Karpas-422 (cell line): ENCODE measurements around the gene MTHFR. TPM values are rescaled to one million over a fixed set of nuclear protein-coding genes. Genes with fewer than 3 reads are reported as not detected.

Experiments used
- DNase-seq: peaks from one replicate; pipeline ENCODE4 v3.0.0-alpha.2; 2015
- H2AFZ ChIP-seq: fragments of 200-600 bp; sonication (generic); 2 replicates; pipeline ENCODE4 v1.6.1; 2014; ENCODE audit warnings: antibody characterized with exemption, low read length, mixed read lengths
- H3K27ac ChIP-seq: fragments of 200-600 bp; sonication (generic); 2 replicates; pipeline ENCODE4 v1.5.1; 2014; ENCODE audit warnings: mild to moderate bottlenecking, low read length, moderate library complexity
- H3K27me3 ChIP-seq: fragments of 200-600 bp; sonication (generic); 2 replicates; pipeline ENCODE4 v1.6.1; 2014; ENCODE audit warnings: low read length, mixed read lengths
- H3K36me3 ChIP-seq: fragments of 200-600 bp; sonication (generic); 2 replicates; pipeline ENCODE4 v1.6.1; 2014; ENCODE audit warnings: low read length, mixed read lengths; ENCODE audit not compliant: insufficient read depth
- H3K4me1 ChIP-seq: fragments of 200-600 bp; sonication (generic); 2 replicates; pipeline ENCODE4 v1.6.1; 2014; ENCODE audit warnings: mild to moderate bottlenecking, low read length, mixed read lengths
- H3K4me2 ChIP-seq: fragments of 200-600 bp; sonication (generic); 2 replicates; pipeline ENCODE4 v1.6.1; 2014; ENCODE audit warnings: low read length, low read depth, mild to moderate bottlenecking; ENCODE audit not compliant: poor library complexity, severe bottlenecking
- H3K4me3 ChIP-seq: fragments of 200-600 bp; sonication (generic); 2 replicates; pipeline ENCODE4 v1.5.1; 2014; ENCODE audit warnings: mild to moderate bottlenecking, antibody characterized with exemption, low read length, mixed read lengths
- H3K79me2 ChIP-seq: fragments of 200-600 bp; sonication (generic); 2 replicates; pipeline ENCODE4 v1.6.1; 2014; ENCODE audit warnings: mild to moderate bottlenecking, low read length, mixed read lengths
- H3K9ac ChIP-seq: fragments of 200-600 bp; sonication (generic); 2 replicates; pipeline ENCODE4 v1.6.0; 2014; ENCODE audit warnings: low read length
- H3K9me2 ChIP-seq: fragments of 200-600 bp; sonication (generic), shearing (Covaris generic); replicated peaks from 2 replicates; pipeline ENCODE4 v1.6.0; 2014; ENCODE audit warnings: mild to moderate bottlenecking, low read length, moderate library complexity; ENCODE audit not compliant: insufficient read depth
- H3K9me3 ChIP-seq: fragments of 300-700, 200-600 bp; sonication (generic); 2 replicates; pipeline ENCODE4 v1.6.1; 2014; ENCODE audit warnings: low read length, mixed read lengths
- H4K20me1 ChIP-seq: fragments of 200-600 bp; sonication (generic); 2 replicates; pipeline ENCODE4 v1.6.1; 2014; ENCODE audit warnings: mild to moderate bottlenecking, antibody characterized with exemption, low read length, low read depth; ENCODE audit not compliant: insufficient read depth
- total RNA-seq: library from RNA; depleted of rRNA; stranded (reverse); fragments of >200 nt; shearing (Covaris generic); gene quantifications from 2 replicates; pipeline ENCODE4 v1.2.3, GENCODE V29; 2014; ENCODE audit warnings: low replicate concordance

Gene MTHFR
- total RNA-seq, 1 experiment from 2014 or later, result 32.5 TPM

DNA sequence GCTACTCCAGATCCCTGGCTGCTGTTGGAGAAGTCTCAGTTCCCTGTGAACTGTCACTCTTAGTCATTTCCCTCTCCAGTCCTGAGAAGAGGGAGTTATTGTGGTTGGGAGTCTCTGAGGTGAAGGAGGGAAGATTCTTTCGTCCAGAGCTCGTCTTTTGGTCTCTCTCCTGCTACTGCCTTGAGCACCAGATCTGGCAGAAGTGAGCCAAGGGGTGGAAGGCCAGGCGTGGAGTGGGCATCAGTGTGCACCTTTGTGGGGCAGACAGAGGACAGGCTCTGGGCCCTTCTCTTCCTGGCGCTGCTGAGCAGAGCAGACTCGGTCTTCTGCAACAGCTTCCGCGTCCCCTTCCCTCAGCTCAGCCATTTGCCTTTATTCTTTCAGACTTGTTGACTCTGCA, 19.4 kb upstream of the MTHFR start:
- Histone ChIP-seq H2AFZ (no peak overlapping the region), H3K4me1 (no peaks in the 10 kb centered on the region), H4K20me1 (no peaks in the 10 kb centered on the region), H3K4me3 (no peak overlapping the region), H3K27me3 (no peaks in the 10 kb centered on the region), H3K9me2 (no peaks in the 10 kb centered on the region), H3K9me3 (no peaks in the 10 kb centered on the region), H3K4me2 (no peak overlapping the region), H3K36me3 (peaks cover 10% of the 10 kb centered on the region), H3K27ac (no peak overlapping the region), H3K79me2 (no peaks in the 10 kb centered on the region), H3K9ac (no peak overlapping the region)
- DNase-seq, result no peak

DNA sequence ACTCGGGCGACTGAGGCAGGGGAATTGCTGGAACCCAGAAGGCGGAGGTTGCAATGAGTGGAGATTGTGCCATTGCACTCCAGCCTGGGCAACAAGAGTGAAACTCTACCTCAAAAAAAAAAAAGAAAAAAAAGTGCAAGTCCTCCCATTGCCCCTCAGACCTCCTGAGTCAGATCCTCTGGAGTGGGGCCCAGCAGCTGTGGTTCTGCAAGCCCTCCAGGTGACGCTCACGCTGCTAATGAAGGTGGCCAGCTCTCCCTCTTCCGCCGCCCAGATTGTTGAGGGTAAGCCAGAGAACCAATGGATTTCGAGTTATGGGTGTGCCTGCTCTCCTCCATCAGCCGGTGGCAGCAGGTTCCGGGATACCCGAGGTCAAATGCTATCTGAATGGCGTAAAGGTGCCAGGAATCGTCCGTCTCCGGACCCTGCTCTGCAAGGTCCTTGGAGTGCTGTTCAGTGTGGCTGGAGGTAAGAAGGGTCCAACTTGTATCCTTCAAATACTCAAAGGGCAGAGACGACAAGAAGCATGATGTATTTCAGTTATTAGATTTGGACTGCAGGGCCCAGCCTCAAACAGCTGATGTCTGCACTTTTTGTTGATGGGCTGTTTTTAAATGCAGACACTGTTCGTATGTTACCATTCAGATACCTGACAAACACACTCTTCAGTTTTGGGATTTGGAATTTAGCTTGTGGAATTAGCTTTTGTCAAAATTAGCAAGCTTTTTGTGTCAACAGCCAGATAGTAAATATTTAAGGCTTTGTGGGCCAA, 17.8 kb upstream of the MTHFR start:
- H3K4me1 ChIP-seq, result no peaks in the 10 kb centered on the region
- no peaks in the 10 kb centered on the region for H4K20me1 ChIP-seq
- DNase-seq, result no peak
- no peak overlapping the region for H2AFZ ChIP-seq
- H3K9me2 ChIP-seq, result no peaks in the 10 kb centered on the region
- H3K4me2 ChIP-seq, result no peak overlapping the region
- H3K79me2 ChIP-seq, result no peaks in the 10 kb centered on the region
- no peak overlapping the region for H3K27ac ChIP-seq
- no peaks in the 10 kb centered on the region for H3K27me3 ChIP-seq
- H3K36me3 ChIP-seq, result peaks cover 15% of the 10 kb centered on the region
- no peaks in the 10 kb centered on the region for H3K9me3 ChIP-seq
- no peak overlapping the region for H3K9ac ChIP-seq
- H3K4me3 ChIP-seq, result no peak overlapping the region

DNA sequence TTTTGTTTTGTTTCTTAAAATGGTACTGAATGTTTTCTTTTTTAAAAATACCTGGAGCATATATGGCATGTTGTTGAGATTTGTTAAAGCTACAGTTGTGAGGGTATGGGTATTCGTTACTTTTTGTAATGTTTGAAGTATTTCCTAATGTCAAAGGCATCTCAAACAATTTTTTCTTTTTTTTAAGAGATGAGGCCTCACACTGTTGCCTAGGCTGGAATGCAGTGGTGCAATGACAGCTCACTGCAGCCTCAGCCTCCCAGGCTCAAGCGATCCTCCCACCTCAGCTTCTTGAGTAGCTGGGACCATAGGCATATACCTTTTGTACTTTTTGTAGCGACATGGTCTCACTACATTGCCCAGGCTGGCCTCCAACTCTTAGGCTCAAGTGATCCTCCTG, 16.3 kb upstream of the MTHFR start:
- Histone ChIP-seq H3K79me2 (no peaks in the 10 kb centered on the region), H3K36me3 (peaks cover 13% of the 10 kb centered on the region), H2AFZ (no peak overlapping the region), H3K9me3 (no peaks in the 10 kb centered on the region), H3K9ac (no peak overlapping the region), H3K9me2 (no peaks in the 10 kb centered on the region), H3K4me1 (no peaks in the 10 kb centered on the region), H3K4me2 (no peak overlapping the region), H3K27ac (no peak overlapping the region), H4K20me1 (no peaks in the 10 kb centered on the region), H3K4me3 (no peak overlapping the region), H3K27me3 (no peaks in the 10 kb centered on the region)
- no peak for DNase-seq

DNA sequence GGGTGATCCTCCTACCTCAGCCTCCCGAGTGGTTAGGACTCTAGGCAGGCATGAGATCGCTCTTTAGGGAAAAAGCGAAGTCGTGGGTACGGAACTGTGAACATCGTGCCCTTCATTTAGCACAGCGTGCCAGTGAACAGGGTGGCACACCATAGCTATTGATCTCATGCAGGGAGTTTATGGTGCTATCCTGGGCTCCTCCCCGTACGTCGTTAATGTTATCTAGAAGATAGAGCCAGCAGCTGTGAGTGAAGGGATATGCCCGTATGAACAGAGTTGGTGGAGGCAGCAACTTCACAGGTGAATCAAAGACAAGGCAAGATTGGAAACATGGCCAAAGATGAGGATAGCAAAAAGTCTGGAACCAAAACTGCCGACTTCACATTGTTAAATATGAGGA, 11.4 kb upstream of the MTHFR start:
- Histone ChIP-seq H3K9me3 (no peaks in the 10 kb centered on the region), H3K4me2 (no peak overlapping the region), H3K9ac (no peak overlapping the region), H3K4me3 (no peak overlapping the region), H3K27me3 (no peaks in the 10 kb centered on the region), H4K20me1 (no peaks in the 10 kb centered on the region), H3K9me2 (no peaks in the 10 kb centered on the region), H3K79me2 (peaks cover 18% of the 10 kb centered on the region), H3K27ac (no peak overlapping the region), H2AFZ (no peak overlapping the region), H3K36me3 (peaks cover 38% of the 10 kb centered on the region), H3K4me1 (peaks cover 25% of the 10 kb centered on the region)
- DNase-seq, result no peak

DNA sequence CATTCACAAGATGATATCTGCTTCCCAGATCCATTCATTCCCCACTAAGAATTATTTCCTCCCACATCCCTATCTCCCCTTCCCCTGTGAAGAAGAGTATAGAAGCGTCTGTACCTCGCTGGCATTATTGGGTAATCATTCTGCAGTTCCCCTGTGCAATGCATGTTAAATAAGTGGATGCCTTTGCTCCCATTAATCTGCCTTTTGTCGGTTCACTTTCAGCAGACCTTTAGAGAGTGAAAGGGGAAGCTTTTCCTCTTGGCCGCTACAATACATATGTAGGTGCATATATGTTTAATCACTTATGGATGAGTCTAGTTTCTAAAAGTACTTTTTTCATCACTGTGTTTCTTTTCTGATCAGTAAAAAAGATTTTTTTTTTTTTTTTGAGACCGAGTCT, 7.3 kb upstream of the MTHFR start:
- Histone ChIP-seq H3K9ac (no peak overlapping the region), H3K4me3 (no peak overlapping the region), H3K9me3 (no peaks in the 10 kb centered on the region), H3K9me2 (no peaks in the 10 kb centered on the region), H3K79me2 (peaks cover 44% of the 10 kb centered on the region), H3K36me3 (peaks cover 47% of the 10 kb centered on the region), H3K4me1 (peaks cover 29% of the 10 kb centered on the region), H3K27me3 (no peaks in the 10 kb centered on the region), H4K20me1 (no peaks in the 10 kb centered on the region), H2AFZ (no peak overlapping the region), H3K27ac (peak overlapping the region; percentile 88), H3K4me2 (no peak overlapping the region)
- DNase-seq, result no peak

DNA sequence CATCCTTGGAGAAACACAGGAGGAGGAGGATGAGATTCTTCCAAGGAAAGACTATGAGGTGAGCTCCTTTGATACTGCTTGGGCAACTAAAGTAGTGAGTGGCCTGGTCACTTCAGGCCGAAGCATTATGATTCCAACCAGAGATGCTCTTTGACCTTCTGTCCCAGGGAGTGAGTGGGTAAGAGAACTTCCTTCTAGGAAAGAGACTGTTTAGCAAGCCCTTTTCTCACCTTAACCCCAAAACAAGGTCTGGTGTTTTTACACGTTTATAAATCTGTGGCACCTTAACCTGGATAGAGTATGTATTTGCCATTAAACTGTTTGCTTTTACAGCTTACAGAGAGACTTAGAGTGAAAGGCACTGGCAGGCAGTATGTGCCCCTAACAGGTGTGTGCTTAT, 1.4 kb upstream of the MTHFR start:
- Histone ChIP-seq H3K4me2 (peak overlapping the region; percentile 82), H3K4me3 (peak overlapping the region; percentile 74), H3K9ac (peak overlapping the region; percentile 74), H4K20me1 (no peaks in the 10 kb centered on the region), H3K4me1 (peaks cover 48% of the 10 kb centered on the region), H3K36me3 (peaks cover 18% of the 10 kb centered on the region; the same call in 1 of the 2 replicates), H2AFZ (no peak overlapping the region), H3K9me3 (no peaks in the 10 kb centered on the region), H3K27ac (peak overlapping the region; percentile 58), H3K79me2 (peaks cover 55% of the 10 kb centered on the region), H3K27me3 (no peaks in the 10 kb centered on the region), H3K9me2 (no peaks in the 10 kb centered on the region)
- no peak for DNase-seq

DNA sequence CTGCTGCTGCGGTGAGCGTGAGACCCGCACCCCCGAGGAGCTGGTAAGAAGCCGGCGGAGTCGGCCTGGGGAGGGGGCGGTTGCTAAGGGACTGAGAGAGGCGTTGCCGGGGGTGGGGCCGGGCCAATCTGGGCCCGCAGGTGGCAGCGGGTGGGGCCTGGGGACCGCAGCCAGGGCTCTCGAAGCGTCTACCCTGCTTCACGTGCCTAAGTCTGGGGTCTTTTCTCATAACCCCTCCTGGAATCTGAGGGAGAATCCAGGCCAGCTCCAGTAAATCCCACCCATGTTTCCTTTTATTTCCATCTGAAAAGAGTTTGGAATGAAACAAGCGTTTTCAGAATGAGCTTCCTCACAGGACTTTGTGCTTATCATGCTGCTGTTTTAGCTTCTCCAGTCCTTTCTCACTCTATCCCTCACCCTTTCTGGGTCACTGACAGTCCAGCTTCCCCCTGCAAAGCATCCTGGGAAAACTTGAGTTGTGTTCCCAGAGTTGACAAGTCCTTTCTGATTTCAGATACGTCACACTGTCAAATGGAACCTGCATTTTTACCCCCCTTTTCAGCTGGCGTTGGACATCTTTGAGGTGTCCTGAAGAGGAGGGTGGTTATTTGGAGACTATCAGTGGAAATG, 658 bp upstream of the MTHFR start:
- Histone ChIP-seq H3K4me1 (peaks cover 48% of the 10 kb centered on the region), H3K27me3 (no peaks in the 10 kb centered on the region), H3K36me3 (peaks cover 18% of the 10 kb centered on the region; the same call in 1 of the 2 replicates), H2AFZ (peak overlapping the region; percentile 71; the same call in 1 of the 2 replicates), H3K4me3 (peak overlapping the region; percentile 74), H3K27ac (peak overlapping the region; percentile 58), H4K20me1 (no peaks in the 10 kb centered on the region), H3K4me2 (peak overlapping the region; percentile 82), H3K79me2 (peaks cover 55% of the 10 kb centered on the region), H3K9me3 (no peaks in the 10 kb centered on the region), H3K9me2 (no peaks in the 10 kb centered on the region), H3K9ac (peak overlapping the region; percentile 74)
- DNase-seq, result peak; percentile 53

DNA sequence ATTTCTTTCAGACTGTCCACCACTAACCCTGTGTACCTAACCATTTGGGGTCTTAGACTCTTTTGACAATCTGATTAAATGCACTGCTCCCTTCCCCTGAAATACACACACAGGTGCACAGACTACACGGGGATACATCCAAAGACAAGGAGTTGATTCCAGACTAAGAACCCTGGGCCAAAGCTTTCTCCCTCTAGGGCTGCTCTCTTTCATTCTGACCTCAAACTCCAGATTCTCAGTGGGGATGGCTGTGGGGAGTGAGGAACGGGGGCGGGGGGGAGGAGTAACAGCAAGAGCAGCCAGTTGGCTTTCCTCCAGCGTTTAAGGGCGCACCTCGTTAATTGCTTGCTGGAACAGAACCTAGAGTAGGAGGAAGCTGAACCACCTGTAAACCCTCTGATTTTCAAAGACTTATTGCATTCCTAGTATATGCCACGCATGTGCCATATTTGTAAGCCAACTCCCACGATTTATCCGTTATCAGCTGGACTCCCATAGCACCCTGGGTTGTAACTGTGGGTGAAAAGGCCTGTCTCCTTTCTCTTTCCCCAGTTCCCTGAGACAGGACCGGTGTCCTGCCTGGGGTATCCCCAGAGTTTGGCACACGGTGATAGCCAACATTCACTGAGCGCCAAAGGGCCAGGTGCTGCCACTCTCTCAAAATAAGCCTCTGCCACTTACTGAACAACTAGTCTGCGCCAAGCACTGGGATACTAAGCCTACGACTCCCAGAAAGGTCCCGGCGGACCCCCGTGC, 920 bp downstream of the MTHFR start:
- H3K9ac ChIP-seq, result peak overlapping the region; percentile 81
- peaks cover 48% of the 10 kb centered on the region for H3K4me1 ChIP-seq
- H3K36me3 ChIP-seq, result peaks cover 13% of the 10 kb centered on the region; the same call in 1 of the 2 replicates
- peak; percentile 71 for DNase-seq
- no peaks in the 10 kb centered on the region for H4K20me1 ChIP-seq
- no peaks in the 10 kb centered on the region for H3K9me2 ChIP-seq
- peaks cover 48% of the 10 kb centered on the region for H3K79me2 ChIP-seq
- peak overlapping the region; percentile 85; the same call in 1 of the 2 replicates for H2AFZ ChIP-seq
- peak overlapping the region; percentile 67 for H3K27ac ChIP-seq
- H3K9me3 ChIP-seq, result no peaks in the 10 kb centered on the region
- no peaks in the 10 kb centered on the region for H3K27me3 ChIP-seq
- H3K4me3 ChIP-seq, result peak overlapping the region; percentile 74
- H3K4me2 ChIP-seq, result peak overlapping the region; percentile 82
